Stimulated activated memory B cell treated with anti-CD40 and anti-IgM and Interleukin-4, amounts not matched to agents 10 μg/mL and 1 μg/mL and 100 μg/mL, for 72 hours (primary cell): Measurements from ENCODE around the gene ME3.

ENCODE experiments used
- ATAC-seq: fragments of 150-1000 bp; cut with Tn5 transposase; 2 replicates; pipeline ENCODE4 v1.10.0; 2021
- H3K27ac Mint-ChIP-seq: one replicate; pipeline ENCODE4 v1.8.0; 2022; ENCODE audit warnings: mild to moderate bottlenecking, mixed read lengths
- H3K27me3 Mint-ChIP-seq: one replicate; pipeline ENCODE4 v1.8.0; 2022; ENCODE audit warnings: mixed read lengths
- H3K36me3 Mint-ChIP-seq: one replicate; pipeline ENCODE4 v1.8.0; 2022; ENCODE audit warnings: mixed read lengths
- H3K4me1 Mint-ChIP-seq: one replicate; pipeline ENCODE4 v1.8.0; 2022; ENCODE audit warnings: mixed read lengths
- H3K4me3 Mint-ChIP-seq: one replicate; pipeline ENCODE4 v1.8.0; 2022; ENCODE audit warnings: mild to moderate bottlenecking, moderate library complexity, mixed read lengths
- H3K9me3 Mint-ChIP-seq: one replicate; pipeline ENCODE4 v1.8.0; 2022; ENCODE audit warnings: mixed read lengths

ME3 gene

DNA sequence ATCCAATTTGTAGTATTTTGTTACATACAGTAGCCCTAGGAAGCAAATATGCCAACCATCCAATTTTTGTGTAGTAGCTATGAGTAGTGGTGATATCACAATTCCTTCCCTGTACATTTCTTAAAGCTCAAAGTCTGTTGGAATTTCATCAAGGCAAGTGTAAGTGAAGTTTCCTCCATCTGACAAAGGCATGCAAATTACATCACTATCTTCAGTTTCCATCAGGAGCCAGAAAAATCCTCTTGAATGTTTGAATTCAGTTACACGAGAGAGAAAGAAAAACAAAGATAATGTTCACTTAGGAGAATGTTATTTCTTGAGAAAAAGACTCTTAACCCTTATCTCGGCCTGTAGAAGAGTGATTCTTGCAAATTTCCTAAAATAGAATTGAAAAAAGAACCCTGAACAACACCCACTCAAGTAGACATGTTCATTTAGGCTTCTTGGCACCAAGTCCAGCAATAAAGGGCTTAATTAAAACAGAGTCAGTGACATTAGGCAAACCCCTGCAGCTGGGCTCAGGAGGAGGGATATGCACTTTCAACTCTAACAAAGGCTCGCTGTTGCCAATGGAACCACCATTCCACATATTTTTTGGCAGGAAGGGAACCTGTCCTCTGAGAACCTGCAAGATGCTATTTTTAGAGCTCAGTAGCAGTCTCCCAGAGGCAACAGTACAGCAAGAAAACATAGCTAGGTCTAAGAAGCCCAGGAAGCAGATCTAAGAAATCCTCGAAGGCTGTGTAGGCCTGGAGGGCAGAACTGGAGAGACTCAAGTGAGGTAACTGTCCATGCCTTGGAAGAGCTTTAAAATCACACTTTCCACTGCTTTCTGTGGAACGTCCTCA lies 153.1 kb downstream of the ME3 start:
- no peaks in the 10 kb centered on the region for H3K36me3 Mint-ChIP-seq
- H3K4me1 Mint-ChIP-seq, result peaks cover 3% of the 10 kb centered on the region
- no peak for ATAC-seq
- H3K27ac Mint-ChIP-seq, result no peak overlapping the region
- peaks cover 23% of the 10 kb centered on the region for H3K27me3 Mint-ChIP-seq
- peaks cover 3% of the 10 kb centered on the region for H3K9me3 Mint-ChIP-seq
- H3K4me3 Mint-ChIP-seq, result no peak overlapping the region

DNA sequence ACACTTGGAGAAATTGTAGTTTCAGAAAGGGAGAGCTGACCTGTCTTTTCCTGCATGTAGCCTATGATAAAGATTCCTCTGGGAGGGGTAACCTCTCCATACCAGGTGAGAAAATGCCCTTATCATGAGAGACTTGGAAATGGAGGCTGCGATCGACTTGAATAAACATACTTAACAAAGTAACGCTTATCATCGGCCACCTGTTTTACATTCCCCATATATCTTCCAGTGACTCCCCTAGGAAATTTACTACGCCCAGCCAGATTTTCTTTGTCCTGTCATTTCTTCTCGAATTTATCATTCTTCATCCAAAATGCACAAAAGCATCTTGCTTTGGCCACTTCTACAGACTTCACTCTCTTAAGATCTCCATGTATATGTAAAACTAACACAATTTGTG lies 154.2 kb downstream of the ME3 start:
- peaks cover 12% of the 10 kb centered on the region for H3K27me3 Mint-ChIP-seq
- H3K4me1 Mint-ChIP-seq, result peaks cover 9% of the 10 kb centered on the region
- peaks cover 3% of the 10 kb centered on the region for H3K9me3 Mint-ChIP-seq
- ATAC-seq, result no peak
- no peak overlapping the region for H3K4me3 Mint-ChIP-seq
- H3K27ac Mint-ChIP-seq, result no peak overlapping the region
- H3K36me3 Mint-ChIP-seq, result no peaks in the 10 kb centered on the region

DNA sequence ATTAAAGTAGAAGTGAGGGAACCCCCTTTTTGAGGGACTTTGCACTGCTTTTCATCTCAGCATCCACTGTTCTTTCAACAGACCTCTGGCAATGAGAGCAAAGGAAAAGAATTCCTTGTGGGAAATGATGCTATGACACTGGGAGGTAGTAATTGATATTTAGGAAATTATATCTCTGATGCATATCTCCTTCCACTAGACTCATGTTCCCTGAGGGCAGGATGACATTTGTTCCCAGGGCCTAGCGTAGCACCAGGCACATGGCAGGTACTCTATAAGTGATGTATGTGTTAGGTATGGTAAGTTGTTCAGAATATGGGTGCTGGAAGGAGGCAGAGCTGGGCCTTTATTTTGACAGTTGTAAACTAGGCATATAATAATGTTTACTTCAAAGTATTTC lies 154.9 kb downstream of the ME3 start:
- Mint-ChIP-seq H3K36me3 (no peaks in the 10 kb centered on the region), H3K27ac (no peak overlapping the region), H3K4me1 (peaks cover 9% of the 10 kb centered on the region), H3K4me3 (no peak overlapping the region), H3K27me3 (peaks cover 6% of the 10 kb centered on the region), H3K9me3 (peaks cover 3% of the 10 kb centered on the region)
- ATAC-seq, result no peak

DNA sequence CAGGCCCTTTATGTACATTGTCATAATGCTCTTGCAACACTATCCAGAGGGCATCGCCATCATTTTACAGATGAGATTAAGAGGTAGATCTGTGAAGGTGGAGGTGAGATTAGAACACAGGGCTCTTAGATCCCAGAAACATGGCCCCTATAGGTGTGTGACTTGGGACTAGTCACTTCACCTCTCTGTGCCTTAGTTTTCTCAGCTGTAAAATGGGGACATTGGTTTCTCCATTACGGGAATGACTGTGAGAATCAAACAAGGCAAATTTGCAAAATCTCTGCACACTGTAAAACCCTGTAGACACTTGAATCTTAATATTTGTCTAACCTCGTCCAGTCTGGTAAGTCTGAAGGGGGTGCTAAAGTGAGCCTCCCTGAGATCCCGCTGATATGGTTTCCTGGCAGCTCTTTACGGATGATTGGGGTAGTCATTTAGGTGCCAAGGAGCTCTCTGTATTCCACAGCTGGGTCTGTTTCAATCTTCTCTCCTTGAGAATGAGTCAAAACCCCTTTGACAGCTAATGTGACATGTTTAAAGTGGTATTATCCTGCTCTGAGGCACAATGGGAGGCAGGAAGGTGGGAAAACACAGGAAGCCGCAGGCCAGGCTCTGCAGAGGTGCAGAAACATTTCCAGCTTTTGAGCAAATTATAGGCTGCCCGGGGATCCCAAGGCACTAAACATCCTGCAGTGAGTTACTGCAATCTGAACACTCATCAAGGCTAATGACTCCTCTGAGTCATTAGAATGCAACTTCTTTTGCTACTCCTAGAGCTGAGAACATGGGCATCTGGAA lies 156.9 kb downstream of the ME3 start:
- no peaks in the 10 kb centered on the region for H3K27me3 Mint-ChIP-seq
- no peak overlapping the region for H3K4me3 Mint-ChIP-seq
- no peaks in the 10 kb centered on the region for H3K9me3 Mint-ChIP-seq
- H3K36me3 Mint-ChIP-seq, result no peaks in the 10 kb centered on the region
- H3K4me1 Mint-ChIP-seq, result peaks cover 9% of the 10 kb centered on the region
- H3K27ac Mint-ChIP-seq, result no peak overlapping the region
- no peak for ATAC-seq

GRCh38 chr11:86514453-86514852 lies 158.0 kb downstream of the ME3 start:
- H3K36me3 Mint-ChIP-seq, result no peaks in the 10 kb centered on the region
- ATAC-seq, result peak; percentile 79
- no peaks in the 10 kb centered on the region for H3K27me3 Mint-ChIP-seq
- H3K4me3 Mint-ChIP-seq, result no peak overlapping the region
- no peaks in the 10 kb centered on the region for H3K9me3 Mint-ChIP-seq
- H3K4me1 Mint-ChIP-seq, result peaks cover 9% of the 10 kb centered on the region
- peak overlapping the region; percentile 63 for H3K27ac Mint-ChIP-seq

DNA sequence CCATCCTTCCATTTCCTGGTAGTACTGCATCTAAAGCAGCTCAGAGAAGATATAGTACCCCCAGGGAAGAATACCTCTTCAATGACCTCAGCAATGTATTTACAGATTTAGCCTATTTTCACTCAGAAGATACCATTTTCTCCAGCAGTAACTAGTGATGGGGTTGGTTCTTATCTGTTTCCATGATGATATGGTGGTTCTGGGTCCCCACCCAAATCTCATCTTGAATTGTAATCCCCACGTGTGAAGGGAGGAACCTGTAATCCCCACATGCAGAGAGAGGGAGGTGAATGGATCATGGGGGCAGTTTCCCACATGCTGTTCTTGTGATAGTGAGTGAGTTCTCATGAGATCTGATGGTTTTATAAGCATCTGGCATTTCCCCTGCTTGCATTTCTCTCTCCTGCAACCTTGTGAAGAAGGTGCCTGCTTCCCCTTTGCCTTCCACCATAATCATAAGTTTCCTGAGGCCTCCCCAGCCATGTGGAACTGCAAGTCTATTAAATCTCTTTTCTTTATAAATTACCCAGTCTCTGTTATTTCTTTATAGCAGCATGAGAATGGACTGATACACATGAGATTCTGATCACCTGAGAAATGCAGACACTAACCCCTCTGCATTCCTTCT lies 158.6 kb downstream of the ME3 start:
- Mint-ChIP-seq H3K9me3 (no peaks in the 10 kb centered on the region), H3K36me3 (no peaks in the 10 kb centered on the region), H3K27ac (peak overlapping the region; percentile 63), H3K27me3 (no peaks in the 10 kb centered on the region), H3K4me1 (peaks cover 9% of the 10 kb centered on the region), H3K4me3 (no peak overlapping the region)
- no peak for ATAC-seq

- peaks cover 9% of the 10 kb centered on the region for H3K4me1 Mint-ChIP-seq
- no peak for ATAC-seq
- H3K27me3 Mint-ChIP-seq, result no peaks in the 10 kb centered on the region
- no peak overlapping the region for H3K27ac Mint-ChIP-seq
- no peak overlapping the region for H3K4me3 Mint-ChIP-seq
- H3K36me3 Mint-ChIP-seq, result no peaks in the 10 kb centered on the region
- no peaks in the 10 kb centered on the region for H3K9me3 Mint-ChIP-seq
Measured at GRCh38 chr11:86513138-86513537, 159.3 kb downstream of the ME3 start.

- H3K27ac Mint-ChIP-seq, result no peak overlapping the region
- H3K4me3 Mint-ChIP-seq, result no peak overlapping the region
- H3K36me3 Mint-ChIP-seq, result no peaks in the 10 kb centered on the region
- H3K4me1 Mint-ChIP-seq, result peaks cover 9% of the 10 kb centered on the region
- H3K27me3 Mint-ChIP-seq, result no peaks in the 10 kb centered on the region
- no peak for ATAC-seq
- H3K9me3 Mint-ChIP-seq, result no peaks in the 10 kb centered on the region
Measured at GRCh38 chr11:86511086-86511551, 161.3 kb downstream of the ME3 start.

DNA sequence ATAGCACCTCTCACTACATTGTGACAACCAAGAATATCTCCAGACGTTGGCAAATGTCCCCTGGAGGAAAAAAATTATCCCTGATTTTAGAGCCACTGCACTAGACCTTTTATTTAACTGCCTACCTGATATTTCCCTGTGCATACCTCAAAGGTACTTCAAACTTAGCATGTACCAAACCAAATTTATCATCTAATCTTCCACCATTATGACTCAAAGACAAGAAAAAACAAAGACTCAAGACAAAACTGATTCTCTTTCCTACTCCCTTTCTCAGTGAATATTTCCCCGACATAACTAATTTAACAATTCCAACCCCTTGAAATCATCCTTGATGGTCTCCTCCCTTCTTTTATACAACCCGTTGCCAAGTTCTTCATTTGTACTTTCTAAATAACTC lies 161.7 kb downstream of the ME3 start:
- Mint-ChIP-seq H3K27me3 (no peaks in the 10 kb centered on the region), H3K4me1 (peaks cover 9% of the 10 kb centered on the region), H3K4me3 (no peak overlapping the region), H3K36me3 (no peaks in the 10 kb centered on the region), H3K27ac (no peak overlapping the region), H3K9me3 (no peaks in the 10 kb centered on the region)
- no peak for ATAC-seq

DNA sequence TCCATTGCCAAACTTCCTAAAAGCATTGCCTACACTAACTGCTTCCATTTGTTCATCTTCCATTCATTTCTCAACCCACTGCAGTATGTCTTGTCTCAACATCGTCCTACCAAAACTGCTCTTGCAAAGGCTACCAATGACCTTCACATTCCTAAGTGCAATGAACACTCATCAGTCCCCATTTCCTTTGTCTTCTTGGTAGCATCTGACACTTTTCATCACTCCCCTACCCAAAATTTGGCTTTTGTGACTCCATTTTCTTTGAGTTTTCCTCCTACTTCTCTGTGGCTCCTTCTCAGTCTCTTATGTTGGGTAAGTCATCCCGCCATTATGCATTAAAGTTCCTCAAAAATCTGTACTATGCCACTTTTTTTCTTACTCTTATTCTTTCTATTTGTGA lies 162.3 kb downstream of the ME3 start:
- peaks cover 9% of the 10 kb centered on the region for H3K4me1 Mint-ChIP-seq
- no peaks in the 10 kb centered on the region for H3K27me3 Mint-ChIP-seq
- H3K9me3 Mint-ChIP-seq, result no peaks in the 10 kb centered on the region
- ATAC-seq, result no peak
- H3K27ac Mint-ChIP-seq, result no peak overlapping the region
- no peaks in the 10 kb centered on the region for H3K36me3 Mint-ChIP-seq
- no peak overlapping the region for H3K4me3 Mint-ChIP-seq

DNA sequence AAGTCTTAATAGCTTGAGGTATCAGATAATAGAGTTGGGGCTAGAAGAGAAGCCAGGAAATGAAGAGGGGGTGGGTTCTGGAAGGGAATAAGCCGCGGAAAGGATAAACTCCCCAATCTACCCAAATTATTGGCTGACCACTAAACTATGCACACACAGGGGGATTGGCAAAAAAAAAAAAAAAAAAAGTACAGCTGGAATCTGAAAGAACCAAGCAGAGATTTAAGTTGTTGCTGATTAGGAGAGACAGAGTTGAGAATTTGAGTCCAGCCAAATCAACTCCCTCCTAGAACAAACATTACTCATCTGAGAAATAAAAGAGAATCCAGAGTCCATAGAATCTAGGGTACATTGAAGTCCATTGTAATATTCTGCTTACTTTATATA lies 162.8 kb downstream of the ME3 start:
- no peak overlapping the region for H3K27ac Mint-ChIP-seq
- peaks cover 8% of the 10 kb centered on the region for H3K4me1 Mint-ChIP-seq

DNA sequence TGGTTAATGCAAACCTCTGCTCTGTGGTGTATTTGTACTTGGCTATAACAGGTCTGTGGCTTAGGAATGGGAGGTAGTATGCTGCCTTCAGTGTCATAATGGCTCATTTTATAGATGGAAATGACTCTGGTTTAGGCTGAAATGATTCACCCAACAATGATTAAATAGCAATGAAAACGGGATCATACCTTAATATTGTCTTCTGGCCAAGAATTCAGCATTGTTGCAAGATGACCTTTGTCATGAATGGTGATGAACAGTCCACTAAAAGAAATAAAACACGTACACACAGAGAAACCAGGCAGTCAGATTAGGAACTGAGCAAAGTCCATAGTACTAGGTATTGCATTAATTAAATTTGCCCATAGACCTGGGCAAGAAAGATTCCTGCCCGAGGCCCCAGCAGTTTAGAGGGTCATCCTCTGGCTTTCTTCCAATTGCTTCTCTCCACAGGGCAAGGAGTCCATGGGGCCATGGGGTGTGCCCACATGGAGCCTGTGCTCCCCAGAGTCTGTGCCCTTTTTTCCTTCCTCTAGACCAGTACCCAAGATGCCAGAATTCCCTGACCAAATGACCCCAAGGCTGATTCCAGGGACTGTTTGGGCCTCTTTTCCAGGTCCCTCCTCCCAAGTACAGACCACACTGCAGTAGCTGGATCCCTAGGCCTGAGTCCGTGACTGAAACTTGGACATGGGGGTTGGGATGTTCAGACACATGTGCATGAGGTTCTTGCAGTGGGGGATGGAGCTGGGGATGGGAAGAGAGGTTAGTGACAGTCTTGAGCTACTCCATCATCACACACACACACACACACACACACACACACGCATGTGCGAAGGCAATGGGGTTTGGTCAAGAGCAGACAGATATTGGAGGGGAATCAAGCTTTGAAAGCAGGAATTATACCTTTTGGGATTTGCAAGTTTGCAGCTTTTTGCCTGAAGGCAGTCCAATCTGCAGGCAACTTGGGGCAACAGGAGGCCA lies 163.5 kb downstream of the ME3 start:
- Mint-ChIP-seq H3K36me3 (no peaks in the 10 kb centered on the region), H3K9me3 (no peaks in the 10 kb centered on the region), H3K4me3 (no peak overlapping the region), H3K4me1 (peaks cover 1% of the 10 kb centered on the region), H3K27me3 (no peaks in the 10 kb centered on the region), H3K27ac (no peak overlapping the region)
- no peak for ATAC-seq

More for the DNA sequence above, 162.8 kb downstream of the ME3 start:
- Mint-ChIP-seq H3K27me3 (no peaks in the 10 kb centered on the region), H3K4me3 (no peak overlapping the region), H3K9me3 (no peaks in the 10 kb centered on the region), H3K36me3 (no peaks in the 10 kb centered on the region)
- ATAC-seq, result no peak

- H3K27me3 Mint-ChIP-seq, result no peaks in the 10 kb centered on the region
- no peaks in the 10 kb centered on the region for H3K9me3 Mint-ChIP-seq
- H3K4me1 Mint-ChIP-seq, result no peaks in the 10 kb centered on the region
- ATAC-seq, result no peak
- no peak overlapping the region for H3K27ac Mint-ChIP-seq
- no peak overlapping the region for H3K4me3 Mint-ChIP-seq
- no peaks in the 10 kb centered on the region for H3K36me3 Mint-ChIP-seq
Measured at GRCh38 chr11:86507249-86507845, 165.1 kb downstream of the ME3 start.

DNA sequence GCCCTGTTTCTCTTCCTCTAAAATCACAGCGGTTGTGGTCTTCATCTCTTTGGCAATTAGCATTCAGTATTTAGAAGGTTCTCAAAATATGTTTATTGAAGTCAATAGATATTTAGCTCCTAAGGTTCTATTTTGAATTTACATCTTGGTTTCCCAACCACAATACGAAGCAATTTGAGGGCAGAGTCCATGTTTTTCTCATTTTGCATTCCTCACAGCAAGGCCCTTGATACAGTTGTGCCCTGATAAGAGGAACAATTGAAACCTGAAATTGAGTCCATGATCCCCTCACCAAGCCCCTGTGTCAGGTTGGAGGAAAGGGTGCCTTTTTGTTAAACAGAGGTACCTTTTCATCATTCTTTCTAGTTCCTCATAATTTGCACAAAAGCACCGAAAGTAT lies 166.2 kb downstream of the ME3 start:
- Mint-ChIP-seq H3K27me3 (no peaks in the 10 kb centered on the region), H3K27ac (no peak overlapping the region), H3K4me3 (no peak overlapping the region), H3K9me3 (no peaks in the 10 kb centered on the region), H3K4me1 (no peaks in the 10 kb centered on the region), H3K36me3 (no peaks in the 10 kb centered on the region)
- no peak for ATAC-seq
